ENCODE measurements around the gene ASIC3. TPM values are rescaled to one million over a fixed set of nuclear protein-coding genes. Genes with fewer than 3 reads are reported as not detected.
A peak's percentile ranks its signal among the peaks of the same experiment; 100 is the strongest.
"Not testable (repeated sequence)": the region's sequence is repeated elsewhere in the genome, so short reads cannot be mapped to it uniquely, and the experiment has no call there.

The ASIC3 gene
- total RNA-seq, 2 donors from 2014 or later, result 1.7 to 11.0 TPM

DNA sequence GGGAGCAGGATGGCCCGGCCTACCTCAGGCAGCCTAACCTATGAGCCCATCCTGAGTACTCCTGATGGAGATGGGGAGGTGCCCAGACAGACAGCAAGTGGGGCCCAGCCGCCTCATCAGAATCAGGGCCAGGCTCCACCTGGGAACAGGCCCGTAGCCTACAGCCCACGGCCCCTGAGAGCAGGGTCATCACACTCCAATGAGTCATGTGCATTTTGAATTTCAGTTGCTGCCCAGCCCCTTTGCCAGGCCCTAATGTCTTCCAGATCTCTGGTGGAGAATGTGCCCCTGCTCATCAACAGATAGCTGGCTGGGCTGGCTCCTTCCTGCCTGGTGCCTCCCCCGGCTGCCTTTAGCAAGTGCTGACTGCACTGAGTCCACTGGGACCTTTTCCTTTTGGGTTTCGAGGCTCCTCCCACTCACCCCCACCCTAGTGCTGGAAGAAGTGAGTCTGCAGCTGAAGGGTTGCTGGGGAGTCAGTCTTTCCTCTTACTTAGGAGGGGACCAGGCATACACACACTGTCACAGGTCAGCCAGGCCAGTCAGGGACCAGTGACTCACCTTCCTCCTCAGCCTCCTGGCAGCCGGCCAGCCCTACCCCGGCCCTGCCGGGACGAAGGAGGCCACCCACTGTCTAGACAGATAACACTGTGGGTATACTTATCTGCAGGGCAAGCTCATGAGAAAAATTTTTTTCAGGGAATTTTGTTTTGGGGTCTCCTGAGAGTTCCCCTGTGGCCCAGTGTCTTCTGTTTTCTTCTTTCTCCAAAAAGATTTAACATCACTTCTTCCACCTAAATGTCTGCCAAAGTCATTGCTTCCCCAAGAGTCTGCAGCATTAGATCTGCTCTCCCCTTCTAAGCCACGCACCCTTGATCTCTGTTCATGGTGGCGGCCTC is 9.1 kb upstream of the ASIC3 start:
- Histone ChIP-seq H3K27me3 (replicated peaks; ENCODE audit: insufficient read depth) (no peaks in the 10 kb centered on the region), H3K9me3 (no peaks in the 10 kb centered on the region), H3K4me1 (replicated peaks) (no peaks in the 10 kb centered on the region), H3K4me3 (no peak overlapping the region), H3K36me3 (peaks cover 0 to 10% of the 10 kb centered on the region in 2 donors), H3K27ac (no peak overlapping the region)
- TF ChIP-seq POLR2AphosphoS5 (IDR thresholded peaks at IDR 0.05) (no peak), POLR2A (IDR thresholded peaks at IDR 0.05) (peak; percentile 15)
- TF ChIP-seq, protein P1, sequence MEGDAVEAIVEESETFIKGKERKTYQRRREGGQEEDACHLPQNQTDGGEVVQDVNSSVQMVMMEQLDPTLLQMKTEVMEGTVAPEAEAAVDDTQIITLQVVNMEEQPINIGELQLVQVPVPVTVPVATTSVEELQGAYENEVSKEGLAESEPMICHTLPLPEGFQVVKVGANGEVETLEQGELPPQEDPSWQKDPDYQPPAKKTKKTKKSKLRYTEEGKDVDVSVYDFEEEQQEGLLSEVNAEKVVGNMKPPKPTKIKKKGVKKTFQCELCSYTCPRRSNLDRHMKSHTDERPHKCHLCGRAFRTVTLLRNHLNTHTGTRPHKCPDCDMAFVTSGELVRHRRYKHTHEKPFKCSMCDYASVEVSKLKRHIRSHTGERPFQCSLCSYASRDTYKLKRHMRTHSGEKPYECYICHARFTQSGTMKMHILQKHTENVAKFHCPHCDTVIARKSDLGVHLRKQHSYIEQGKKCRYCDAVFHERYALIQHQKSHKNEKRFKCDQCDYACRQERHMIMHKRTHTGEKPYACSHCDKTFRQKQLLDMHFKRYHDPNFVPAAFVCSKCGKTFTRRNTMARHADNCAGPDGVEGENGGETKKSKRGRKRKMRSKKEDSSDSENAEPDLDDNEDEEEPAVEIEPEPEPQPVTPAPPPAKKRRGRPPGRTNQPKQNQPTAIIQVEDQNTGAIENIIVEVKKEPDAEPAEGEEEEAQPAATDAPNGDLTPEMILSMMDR (IDR thresholded peaks at IDR 0.05), result no peak
- DNase-seq (ENCODE audit: low spot score), result no peak
- 46% methylated on average over 12 of the region's 12 CpGs for WGBS
- intact Hi-C loops (cut with DNase I), result no loop called here

DNA sequence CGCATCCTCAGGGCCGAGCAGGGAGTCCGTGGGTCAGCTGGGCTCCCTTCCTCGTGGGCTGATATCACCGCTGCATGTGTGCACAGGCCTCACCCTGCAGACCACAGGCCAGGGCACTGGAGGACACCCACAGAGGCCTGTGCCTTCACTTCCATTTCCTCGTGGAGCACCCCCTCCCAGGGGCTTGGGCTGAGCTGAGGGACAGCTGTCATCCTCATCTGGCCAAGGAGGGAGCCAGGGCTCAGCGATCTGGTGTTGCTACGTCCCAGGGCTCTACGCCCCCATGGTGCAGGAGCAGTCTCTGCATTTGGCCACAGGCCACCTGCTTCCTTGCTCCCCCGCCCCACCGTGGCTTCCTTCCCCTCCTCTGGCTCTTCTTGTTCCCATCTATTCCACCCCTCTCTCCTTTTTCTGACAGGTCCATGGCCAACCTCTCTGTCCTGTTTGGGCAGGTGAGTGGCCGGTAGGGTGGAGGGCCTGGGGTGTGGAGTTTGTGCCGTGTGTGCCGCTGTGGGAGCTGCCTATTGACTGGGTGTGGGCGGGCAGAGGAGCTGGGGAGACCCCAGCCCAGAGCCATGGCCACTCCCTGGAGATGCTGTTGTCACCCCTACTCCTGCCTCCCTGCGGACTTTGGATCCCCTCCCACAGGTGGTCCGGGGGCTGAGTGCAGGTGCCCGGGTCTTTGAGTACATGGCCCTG is 8.3 kb upstream of the ASIC3 start:
- peaks cover 4 to 10% of the 10 kb centered on the region in 2 donors for H3K36me3 ChIP-seq

DNA sequence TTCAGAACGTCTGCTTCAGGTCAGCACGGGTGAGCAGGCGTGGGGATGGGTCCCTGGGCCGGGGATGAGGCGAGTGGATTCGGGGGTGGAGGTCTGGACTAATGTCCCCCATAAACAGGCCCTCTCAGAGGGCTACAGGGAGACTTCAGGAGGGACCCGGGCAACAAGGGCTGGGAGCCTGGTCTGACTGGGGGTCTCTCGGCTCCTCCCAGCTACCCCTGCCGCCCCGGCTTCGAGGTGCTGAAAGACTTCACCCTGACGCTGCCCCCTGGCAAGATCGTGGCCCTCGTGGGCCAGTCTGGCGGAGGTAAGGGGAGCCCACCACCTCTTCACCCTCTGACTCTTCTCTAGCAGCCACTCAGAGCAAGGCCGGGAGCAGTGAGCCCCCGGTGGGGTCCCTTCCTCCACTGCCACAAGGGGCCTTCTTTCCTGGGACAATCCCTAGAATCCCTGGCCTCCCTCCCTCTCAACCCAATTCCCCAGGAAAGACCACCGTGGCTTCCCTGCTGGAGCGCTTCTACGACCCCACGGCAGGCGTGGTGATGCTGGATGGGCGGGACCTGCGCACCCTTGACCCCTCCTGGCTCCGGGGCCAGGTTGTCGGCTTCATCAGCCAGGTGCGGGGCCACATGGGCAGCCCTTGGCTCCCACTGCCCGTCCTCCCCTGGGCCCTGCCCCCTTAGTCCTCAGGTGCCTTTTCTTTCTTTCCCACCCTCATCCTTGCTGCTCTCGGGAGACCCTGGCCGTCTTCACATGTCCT is 7.5 kb upstream of the ASIC3 start:
- H3K9me3 ChIP-seq, result no peaks in the 10 kb centered on the region
- intact Hi-C loops (cut with DNase I), result no loop called here
- H3K27me3 ChIP-seq (replicated peaks; ENCODE audit: insufficient read depth), result no peaks in the 10 kb centered on the region
- no peak for DNase-seq (ENCODE audit: low spot score)
- WGBS, result 89% methylated on average over 30 of the region's 30 CpGs
- TF ChIP-seq, protein P1 (IDR thresholded peaks at IDR 0.05), result no peak
- TF ChIP-seq POLR2AphosphoS5 (IDR thresholded peaks at IDR 0.05) (no peak), POLR2A (IDR thresholded peaks at IDR 0.05) (no peak)
- H3K27ac ChIP-seq, result no peak overlapping the region
- H3K4me1 ChIP-seq (replicated peaks), result no peaks in the 10 kb centered on the region
- H3K36me3 ChIP-seq, result peaks cover 4 to 10% of the 10 kb centered on the region in 2 donors
- H3K4me3 ChIP-seq, result no peak overlapping the region

More for the DNA sequence above, 8.3 kb upstream of the ASIC3 start:
- intact Hi-C loops (cut with DNase I), result no loop called here
- H3K4me3 ChIP-seq, result no peak overlapping the region
- no peaks in the 10 kb centered on the region for H3K9me3 ChIP-seq
- TF ChIP-seq POLR2A (IDR thresholded peaks at IDR 0.05) (no peak), POLR2AphosphoS5 (IDR thresholded peaks at IDR 0.05) (no peak)
- TF ChIP-seq, protein P1 (IDR thresholded peaks at IDR 0.05), result no peak
- no peaks in the 10 kb centered on the region for H3K4me1 ChIP-seq (replicated peaks)
- no peaks in the 10 kb centered on the region for H3K27me3 ChIP-seq (replicated peaks; ENCODE audit: insufficient read depth)
- WGBS, result 70% methylated on average over 18 of the region's 18 CpGs
- no peak for DNase-seq (ENCODE audit: low spot score)
- H3K27ac ChIP-seq, result no peak overlapping the region

DNA sequence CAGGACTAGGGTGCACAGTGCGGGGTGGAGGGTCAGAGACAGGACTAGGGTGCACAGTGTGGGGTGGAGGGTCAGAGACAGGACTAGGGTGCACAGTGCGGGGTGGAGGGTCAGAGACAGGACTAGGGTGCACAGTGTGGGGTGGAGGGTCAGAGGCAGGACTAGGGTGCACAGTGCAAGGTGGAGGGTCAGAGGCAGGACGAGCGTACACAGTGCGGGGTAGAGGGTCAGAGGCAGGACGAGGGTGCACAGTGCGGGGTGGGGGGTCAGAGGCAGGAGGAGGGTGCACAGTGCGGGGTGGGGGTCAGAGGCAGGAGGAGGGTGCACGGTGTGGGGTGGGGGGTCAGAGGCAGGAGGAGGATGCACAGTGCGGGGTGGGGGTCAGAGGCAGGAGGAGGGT is 4.9 kb upstream of the ASIC3 start:
- H3K27me3 ChIP-seq (replicated peaks; ENCODE audit: insufficient read depth); H3K27ac ChIP-seq; DNase-seq (ENCODE audit: low spot score); H3K9me3 ChIP-seq; H3K4me1 ChIP-seq (replicated peaks); H3K4me3 ChIP-seq; H3K36me3 ChIP-seq; intact Hi-C loops (cut with DNase I): not testable (repeated sequence)
- 91% methylated on average over 10 of the region's 10 CpGs for WGBS

DNA sequence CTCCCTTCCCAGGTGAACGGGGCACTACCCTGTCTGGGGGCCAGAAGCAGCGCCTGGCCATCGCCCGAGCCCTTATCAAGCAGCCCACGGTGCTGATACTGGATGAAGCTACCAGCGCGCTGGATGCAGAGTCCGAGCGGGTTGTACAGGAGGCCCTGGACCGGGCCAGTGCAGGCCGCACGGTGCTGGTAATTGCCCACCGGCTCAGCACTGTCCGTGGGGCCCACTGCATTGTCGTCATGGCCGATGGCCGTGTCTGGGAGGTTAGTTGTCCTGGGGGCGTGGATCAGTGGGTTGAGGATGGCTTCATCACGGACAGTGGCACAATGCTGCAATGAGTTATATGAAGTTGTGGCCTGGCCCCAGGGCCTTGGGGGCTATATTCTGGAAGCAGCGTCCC is 4.4 kb upstream of the ASIC3 start:
- WGBS, result 95% methylated on average over 20 of the region's 20 CpGs
- Histone ChIP-seq H3K4me3 (no peak overlapping the region), H3K27ac (no peak overlapping the region), H3K36me3 (peaks cover 0 to 4% of the 10 kb centered on the region in 2 donors), H3K9me3 (no peaks in the 10 kb centered on the region), H3K27me3 (replicated peaks; ENCODE audit: insufficient read depth) (no peaks in the 10 kb centered on the region), H3K4me1 (replicated peaks) (no peaks in the 10 kb centered on the region)
- DNase-seq (ENCODE audit: low spot score), result no peak
- intact Hi-C loops (cut with DNase I), result no loop called here
- no peak for TF ChIP-seq POLR2A (IDR thresholded peaks at IDR 0.05)
- TF ChIP-seq, protein P1 (IDR thresholded peaks at IDR 0.05), result no peak

All from prostate gland (tissue), 2 donors.